Lung (tissue), 12 donors: ENCODE results near the gene TICRR. TPM values are rescaled to one million over a fixed set of nuclear protein-coding genes. Genes with fewer than 3 reads are reported as not detected.

Experiments used
- ATAC-seq: fragments of 200-7000 bp; cut with Tn5 transposase; one replicate; pipeline ENCODE4 v1.9.1; 2020; ENCODE audit warnings: moderate number of reproducible peaks; ENCODE audit not compliant: insufficient read depth, low FRiP score
- DNase-seq, 3 donors: peaks; one replicate each; pipeline ENCODE4 v3.0.0-alpha.2; 2013 to 2017
- H3K27ac ChIP-seq, 2 donors: one replicate each; pipeline ENCODE4 v1.5.1; 2013; ENCODE audit warnings: mild to moderate bottlenecking in 2 of 2, moderate library complexity in 2 of 2, control low read depth in 1 of 2, inconsistent platforms in 1 of 2, low read depth in 1 of 2, low read length in 1 of 2
- H3K27me3 ChIP-seq, 3 donors: one replicate each; pipeline ENCODE4 v1.5.1; 2013; ENCODE audit warnings: low read length in 2 of 3; ENCODE audit not compliant: control insufficient read depth in 3 of 3, insufficient read depth in 3 of 3
- H3K36me3 ChIP-seq, 4 donors: one replicate each; pipeline ENCODE4 v1.5.1; 2013; ENCODE audit warnings: low read length in 4 of 4, mild to moderate bottlenecking in 1 of 4, moderate library complexity in 1 of 4; ENCODE audit not compliant: control insufficient read depth in 4 of 4, insufficient read depth in 4 of 4
- H3K4me1 ChIP-seq, 5 donors: one replicate each; pipeline ENCODE4 v1.5.1; 2013; ENCODE audit warnings: low read length in 5 of 5, mild to moderate bottlenecking in 2 of 5, moderate library complexity in 1 of 5; ENCODE audit not compliant: control insufficient read depth in 5 of 5, insufficient read depth in 5 of 5
- H3K4me3 ChIP-seq: one replicate; pipeline ENCODE4 v1.5.1; 2013; ENCODE audit warnings: mild to moderate bottlenecking, control low read depth, moderate library complexity
- H3K9ac ChIP-seq, 2 donors: one replicate each; pipeline ENCODE4 v1.5.1; 2013; ENCODE audit warnings: low read length in 2 of 2, control low read depth in 1 of 2; ENCODE audit not compliant: insufficient read depth in 1 of 2
- H3K9me3 ChIP-seq, 4 donors: one replicate each; pipeline ENCODE4 v1.5.1; 2013; ENCODE audit warnings: low read length in 3 of 4, mild to moderate bottlenecking in 1 of 4, moderate library complexity in 1 of 4; ENCODE audit not compliant: control insufficient read depth in 4 of 4, insufficient read depth in 3 of 4
- CTCF ChIP-seq: IDR thresholded peaks from 2 replicates; pipeline ENCODE4 v1.5.1; 2012; ENCODE audit warnings: mild to moderate bottlenecking; ENCODE audit errors: control extremely low read depth, extremely low read depth
- WGBS, 2 donors: extraction: QIAGEN DNeasy Blood & Tissue Kit; methylation state at CpG; one replicate each; pipeline ENCODE4 v1.1.7; 2013; 5-methylcytosine and 5-hydroxymethylcytosine counted together
- polyA plus RNA-seq, 2 donors: library from polyadenylated mRNA; stranded (reverse); fragments of 200-250 nt; gene quantifications; one replicate each; pipeline ENCODE4 v1.2.1, GENCODE V29; 2013
- total RNA-seq, 2 donors: library from RNA; depleted of rRNA in 1 of 2; stranded (reverse); fragments of >200 nt in 1 of 2; gene quantifications; one replicate each; pipeline ENCODE4 v1.2.1, GENCODE V29; 2014 to 2021
- donor health status: control.
- donor health status: control.
- donor health status: Bipolar disorder and iron deficiency.
- donor health status: healthy.
- donor health status: DM: yes; HTN: yes; CAD: no.

TICRR gene
- total and polyA plus RNA-seq, 4 donors = 0.31 to 1.7 (median 0.43) TPM

GRCh38 chr15:89550427-89550826 lies 24.8 kb upstream of the TICRR start:
- TF ChIP-seq CTCF = no peak
- Histone ChIP-seq H3K27ac (no peak overlapping the region), H3K4me1 (no peaks in the 10 kb centered on the region), H3K36me3 (no peaks in the 10 kb centered on the region), H3K4me3 (no peak overlapping the region), H3K9me3 (peaks cover 0 to 2% (median 0%) of the 10 kb centered on the region in 4 donors), H3K27me3 (no peaks in the 10 kb centered on the region), H3K9ac (no peak overlapping the region)
- ATAC-seq (no peak), DNase-seq (no peak)
- 46 to 73% methylated on average over 2 of the region's 2 CpGs for whole genome bisulfite sequencing, 2 donors

- DNase-seq (no peak), ATAC-seq (no peak)
- no peaks in the 10 kb centered on the region for H3K4me1 ChIP-seq
- TF ChIP-seq CTCF = no peak
- no peak overlapping the region for H3K4me3 ChIP-seq
- no peak overlapping the region for H3K9ac ChIP-seq
- H3K27me3 ChIP-seq = no peaks in the 10 kb centered on the region
- WGBS, 2 donors = 59 to 67% methylated on average over 4 of the region's 4 CpGs
- H3K36me3 ChIP-seq = no peaks in the 10 kb centered on the region
- H3K27ac ChIP-seq = no peak overlapping the region
- peaks cover 0 to 2% (median 0%) of the 10 kb centered on the region in 4 donors for H3K9me3 ChIP-seq
These were observed 23.7 kb upstream of the TICRR start for GRCh38 chr15:89551550-89551949.

GRCh38 chr15:89553632-89554031 lies 21.6 kb upstream of the TICRR start:
- H3K36me3 ChIP-seq = no peaks in the 10 kb centered on the region
- no peak overlapping the region for H3K27ac ChIP-seq
- no peaks in the 10 kb centered on the region for H3K9me3 ChIP-seq
- no peaks in the 10 kb centered on the region for H3K4me1 ChIP-seq
- H3K27me3 ChIP-seq = no peaks in the 10 kb centered on the region
- ATAC-seq (no peak), DNase-seq (no peak)
- no peak for TF ChIP-seq CTCF
- no peak overlapping the region for H3K4me3 ChIP-seq
- H3K9ac ChIP-seq = no peak overlapping the region
- 95% methylated on average over 3 of the region's 3 CpGs for WGBS, 2 donors

GRCh38 chr15:89554247-89554646 lies 21.0 kb upstream of the TICRR start:
- Histone ChIP-seq H3K9ac (no peak overlapping the region), H3K27me3 (no peaks in the 10 kb centered on the region), H3K4me3 (no peak overlapping the region), H3K27ac (no peak overlapping the region), H3K4me1 (no peaks in the 10 kb centered on the region), H3K9me3 (no peaks in the 10 kb centered on the region), H3K36me3 (no peaks in the 10 kb centered on the region)
- no peak for DNase-seq
- no peak for TF ChIP-seq CTCF
- ATAC-seq = no peak
- 65 to 74% methylated on average over 7 of the region's 7 CpGs for WGBS, 2 donors
